Measurements from ENCODE around the gene ARID4B.
A peak's percentile ranks its signal among the peaks of the same experiment; 100 is the strongest.
"Not testable (repeated sequence)": the region's sequence is repeated elsewhere in the genome, so short reads cannot be mapped to it uniquely, and the experiment has no call there.

Gene ARID4B

GRCh38 chr1:235268379-235269125 is 59.4 kb downstream of the ARID4B start:
- DNase-seq (ENCODE audit: low spot score): no peak

- no peak for DNase-seq (ENCODE audit: low spot score)
These were observed 61.0 kb downstream of the ARID4B start for GRCh38 chr1:235266967-235267366.

GRCh38 chr1:235266325-235266724 is 61.7 kb downstream of the ARID4B start:
- DNase-seq (ENCODE audit: low spot score): no peak

- no peak for DNase-seq (ENCODE audit: low spot score)
These were observed 62.1 kb downstream of the ARID4B start for GRCh38 chr1:235265900-235266299.

GRCh38 chr1:235264327-235264726 is 63.7 kb downstream of the ARID4B start:
- no peak for DNase-seq (ENCODE audit: low spot score)

GRCh38 chr1:235262539-235262938 is 65.4 kb downstream of the ARID4B start:
- DNase-seq (ENCODE audit: low spot score): no peak

GRCh38 chr1:235261243-235261642 is 66.7 kb downstream of the ARID4B start:
- DNase-seq (ENCODE audit: low spot score): no peak

GRCh38 chr1:235259133-235259778 is 68.7 kb downstream of the ARID4B start:
- no peak for DNase-seq (ENCODE audit: low spot score)

- not testable (repeated sequence) for DNase-seq (ENCODE audit: low spot score)
These were observed 69.9 kb downstream of the ARID4B start for GRCh38 chr1:235258068-235258467.

- DNase-seq (ENCODE audit: low spot score): no peak
These were observed 73.3 kb downstream of the ARID4B start for GRCh38 chr1:235254721-235255120.

GRCh38 chr1:235253219-235253962 is 74.6 kb downstream of the ARID4B start:
- peak; percentile 50 for DNase-seq (ENCODE audit: low spot score)

- DNase-seq (ENCODE audit: low spot score): no peak
These were observed 77.5 kb downstream of the ARID4B start for GRCh38 chr1:235250430-235250829.

- DNase-seq (ENCODE audit: low spot score): no peak
These were observed 81.7 kb downstream of the ARID4B start for GRCh38 chr1:235246022-235246948.

GRCh38 chr1:235244974-235245592 is 82.9 kb downstream of the ARID4B start:
- no peak for DNase-seq (ENCODE audit: low spot score)

- no peak for DNase-seq (ENCODE audit: low spot score)
These were observed 87.0 kb downstream of the ARID4B start for GRCh38 chr1:235240960-235241359.

- DNase-seq (ENCODE audit: low spot score): no peak
These were observed 88.1 kb downstream of the ARID4B start for GRCh38 chr1:235239851-235240250.

GRCh38 chr1:235238558-235238957 is 89.4 kb downstream of the ARID4B start:
- DNase-seq (ENCODE audit: low spot score): no peak

- no peak for DNase-seq (ENCODE audit: low spot score)
These were observed 91.9 kb downstream of the ARID4B start for GRCh38 chr1:235236128-235236527.

GRCh38 chr1:235229868-235230267 is 98.1 kb downstream of the ARID4B start:
- no peak for DNase-seq (ENCODE audit: low spot score)

- no peak for DNase-seq (ENCODE audit: low spot score)
These were observed 100.6 kb downstream of the ARID4B start for GRCh38 chr1:235227414-235227813.

- DNase-seq (ENCODE audit: low spot score): no peak
These were observed 101.0 kb downstream of the ARID4B start for GRCh38 chr1:235226933-235227332.

All from GM03348 (cell line).